GM19455 (cell line): Measurements from ENCODE around the gene MYO1E.
"Not testable (repeated sequence)": the region's sequence is repeated elsewhere in the genome, so short reads cannot be mapped to it uniquely, and the experiment has no call there.

Experiments
- ATAC-seq: cut with Tn5 transposase; IDR thresholded peaks from one replicate; pipeline ENCODE4 v1.9.1; 2021; ENCODE audit not compliant: unreplicated experiment

The MYO1E gene

GRCh38 chr15:59372352-59373211 is at the start of gene MYO1E:
Gene MYO1E (minus strand): TSS chr15:59372871. CDS start chr15:59372500, 371 bp downstream.
- peak; percentile 44 for ATAC-seq

DNA sequence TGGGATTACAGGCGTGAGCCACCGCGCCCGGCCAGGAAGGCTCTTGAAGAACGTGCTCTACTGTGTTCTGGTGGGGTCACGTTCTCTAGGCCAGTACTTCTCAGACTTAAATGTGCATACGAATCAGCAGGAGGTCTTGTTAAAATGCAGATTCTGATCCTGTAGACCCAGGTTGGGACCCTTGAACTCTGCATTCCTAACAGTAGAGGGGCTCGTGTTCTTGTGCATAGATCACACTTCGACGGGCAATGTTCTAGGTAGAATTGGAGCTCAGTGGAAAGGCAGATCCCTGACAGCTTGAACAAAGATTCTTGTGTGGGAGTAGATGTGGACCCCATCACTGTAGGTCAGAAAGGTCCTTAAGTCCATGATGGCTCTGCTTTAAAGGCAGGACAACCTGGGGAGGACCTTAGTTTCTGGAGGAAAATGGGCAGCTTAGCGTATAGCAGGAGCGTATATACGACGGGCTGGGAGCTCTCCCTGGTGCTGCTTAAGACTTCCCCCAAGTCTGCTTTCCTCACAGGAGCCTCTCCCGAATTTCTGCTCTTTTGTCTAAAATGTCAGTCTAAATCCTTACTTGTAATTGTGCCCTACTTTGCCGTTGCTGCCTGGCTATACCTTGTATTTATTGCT is 48.4 kb upstream of the MYO1E start:
- no peak for ATAC-seq

DNA sequence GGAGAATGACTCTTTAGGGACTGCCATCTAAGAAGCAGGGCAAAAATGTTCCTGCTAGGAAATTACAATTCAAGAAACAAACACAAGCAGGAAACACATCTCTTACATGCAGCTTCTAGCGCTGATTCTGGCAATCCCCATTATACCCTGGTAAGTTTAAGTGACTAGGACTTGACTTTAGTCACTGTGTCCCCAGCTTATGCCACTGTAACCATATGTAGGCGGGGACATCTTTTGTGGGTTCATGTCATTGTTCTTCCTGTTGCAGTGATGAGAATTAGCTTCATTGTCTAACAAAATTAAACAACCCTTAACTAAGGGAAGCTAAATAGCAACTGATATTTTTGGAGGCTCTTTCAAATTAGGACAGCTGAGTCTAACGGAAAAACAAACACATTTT is 47.4 kb upstream of the MYO1E start:
- no peak for ATAC-seq

DNA sequence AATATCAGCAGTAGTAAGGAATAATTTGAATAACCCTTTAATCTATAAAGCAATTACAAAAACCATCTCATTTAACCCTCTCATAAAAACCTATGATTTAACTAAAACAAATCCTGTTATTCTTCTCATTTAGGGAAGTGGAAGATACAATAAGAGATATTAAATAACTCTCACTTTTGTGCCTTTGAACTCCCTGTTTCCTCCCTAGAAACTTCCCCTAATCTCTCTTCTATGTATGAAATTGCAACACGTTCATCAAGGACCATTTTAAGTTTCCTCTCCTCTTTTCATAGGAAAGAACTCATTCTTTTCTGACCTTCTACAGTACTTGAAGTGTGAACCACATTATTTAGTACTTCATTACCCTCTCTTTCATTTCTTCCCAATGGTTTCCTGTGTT is 46.5 kb upstream of the MYO1E start:
- ATAC-seq, result no peak

GRCh38 chr15:59416816-59417215 is 44.1 kb upstream of the MYO1E start:
- ATAC-seq, result no peak

GRCh38 chr15:59413577-59413976 is 40.9 kb upstream of the MYO1E start:
- no peak for ATAC-seq

DNA sequence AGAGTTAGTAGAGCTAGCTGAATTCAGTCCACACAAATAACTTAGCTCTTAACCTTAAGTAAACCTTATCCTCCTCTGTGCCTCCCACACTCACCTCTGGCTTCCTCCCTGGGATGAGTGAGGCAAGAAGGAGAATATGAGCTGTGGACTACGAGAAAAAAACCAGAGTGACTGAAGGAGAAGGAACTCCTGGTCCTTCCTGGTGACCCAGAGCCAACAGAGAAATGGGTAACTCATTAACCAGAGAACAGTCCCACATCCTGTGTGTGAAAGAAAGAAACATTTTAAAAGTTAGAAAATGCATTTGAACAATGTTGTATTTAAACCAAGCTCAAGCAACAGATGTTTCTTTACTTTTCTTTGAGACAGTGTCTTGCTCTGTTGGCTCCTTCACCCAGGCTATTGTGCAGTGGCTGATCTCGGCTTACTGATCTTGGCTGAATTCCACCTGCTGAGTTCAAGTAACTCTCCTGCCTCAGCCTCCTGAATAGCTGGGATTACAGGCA is 37.8 kb upstream of the MYO1E start:
- ATAC-seq, result no peak

- ATAC-seq, result no peak
Measured at GRCh38 chr15:59407946-59408345, 35.3 kb upstream of the MYO1E start.

DNA sequence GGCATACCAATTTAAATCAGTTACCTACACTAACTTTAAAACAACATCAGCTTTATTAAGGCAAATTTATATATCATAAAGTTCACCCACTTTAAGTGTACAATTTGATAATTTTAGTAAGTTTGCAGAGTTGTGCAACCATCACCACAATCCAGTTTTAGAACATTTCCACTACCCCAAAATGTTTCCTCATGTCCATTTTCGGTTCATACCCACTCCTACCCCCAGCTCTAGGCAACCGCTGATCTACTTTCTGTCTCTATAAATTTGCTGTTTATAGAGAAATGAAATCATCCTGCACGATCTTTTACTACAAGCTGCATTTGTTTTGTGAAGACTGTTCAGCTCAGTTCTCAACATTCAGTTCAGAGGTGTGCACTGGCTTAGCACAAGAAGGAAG is 33.8 kb upstream of the MYO1E start:
- ATAC-seq, result no peak

DNA sequence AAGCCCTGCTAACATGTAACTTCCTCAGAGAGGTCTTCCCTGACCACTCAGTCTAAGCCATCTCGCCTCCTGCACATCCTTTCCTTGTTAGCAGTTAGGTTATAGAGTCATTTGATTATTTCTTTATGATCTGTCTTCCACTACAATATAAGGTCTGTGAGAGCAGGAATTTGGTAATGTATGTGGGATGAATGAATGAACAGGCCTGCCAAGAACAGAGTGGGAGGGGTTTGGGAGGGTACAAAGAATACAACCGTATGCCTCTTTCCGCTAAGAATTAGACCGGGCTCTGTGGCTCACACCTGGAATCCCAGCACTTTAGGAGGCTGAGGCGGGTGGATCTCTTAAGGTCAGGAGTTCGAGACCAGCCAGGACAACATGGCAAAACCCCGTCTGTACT is 32.4 kb upstream of the MYO1E start:
- no peak for ATAC-seq

DNA sequence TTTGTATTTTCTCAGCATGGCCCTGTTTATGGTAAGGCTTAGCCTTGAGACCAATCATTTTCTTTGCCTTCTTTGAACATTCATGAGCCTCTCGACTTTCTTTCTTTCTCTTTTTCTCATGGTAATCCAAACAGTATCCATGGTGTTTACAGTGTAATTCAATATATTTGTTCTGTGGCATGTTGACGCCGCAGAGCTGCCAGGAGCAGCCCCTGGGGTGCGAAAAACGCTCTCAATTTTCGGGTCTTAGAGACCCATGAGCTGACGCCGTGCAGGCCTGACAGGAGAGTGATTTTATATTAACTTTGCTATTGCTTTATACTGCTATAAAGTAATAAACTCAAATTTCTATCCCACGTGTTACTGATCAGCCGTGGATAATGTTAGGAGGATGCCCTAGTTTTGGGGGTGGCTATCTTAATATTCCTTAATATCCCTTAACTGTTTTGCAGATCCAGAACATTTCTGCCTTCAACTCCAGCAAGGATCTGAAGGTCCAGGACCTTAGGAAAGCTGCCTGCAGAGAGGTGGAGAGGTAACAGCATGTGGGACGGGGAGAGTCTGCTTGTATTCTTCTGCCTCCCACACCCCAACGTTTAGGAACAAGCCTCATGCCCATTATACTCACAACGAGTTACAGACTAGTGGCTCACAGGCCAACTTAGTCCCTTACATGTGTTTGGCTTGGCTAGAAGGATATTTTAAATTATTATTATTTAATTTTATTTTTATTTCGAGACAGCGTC is 29.3 kb upstream of the MYO1E start:
- ATAC-seq, result no peak

DNA sequence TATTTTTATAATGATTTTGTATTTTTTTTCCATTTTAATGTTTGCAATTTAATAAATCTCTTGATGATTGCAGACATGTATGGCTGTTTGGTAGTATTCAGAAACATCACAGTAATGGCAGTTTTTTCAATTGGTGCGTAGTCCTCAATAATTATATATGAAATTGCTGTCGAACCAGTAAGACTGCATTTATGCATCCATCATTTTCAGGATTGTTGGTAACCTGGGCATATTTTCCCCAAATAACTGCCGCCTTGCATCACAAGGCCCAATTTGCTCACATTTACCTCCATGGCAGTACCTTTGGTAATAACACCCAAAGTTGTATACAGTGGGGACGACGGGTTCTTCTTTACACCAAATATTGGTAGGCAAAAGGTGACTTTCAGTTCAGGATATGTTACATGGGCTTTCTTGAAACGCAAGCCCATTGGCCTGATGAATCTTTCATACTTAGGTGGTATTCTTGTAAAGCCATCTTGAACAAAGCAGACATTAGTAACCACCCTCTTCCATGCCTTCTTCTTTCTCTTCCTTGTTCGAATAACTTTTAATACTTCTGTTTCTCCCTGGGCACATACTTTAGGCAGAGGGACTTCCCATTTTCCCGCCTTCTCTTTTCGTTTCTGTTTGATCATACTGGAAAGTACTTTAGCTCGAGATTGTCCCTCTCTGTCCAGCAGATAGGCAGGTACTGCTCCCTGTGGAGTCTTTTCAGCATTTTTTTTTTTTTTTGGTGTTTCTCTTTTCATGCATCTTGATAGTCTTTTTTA is 28.6 kb upstream of the MYO1E start:
- ATAC-seq, result not testable (repeated sequence)

DNA sequence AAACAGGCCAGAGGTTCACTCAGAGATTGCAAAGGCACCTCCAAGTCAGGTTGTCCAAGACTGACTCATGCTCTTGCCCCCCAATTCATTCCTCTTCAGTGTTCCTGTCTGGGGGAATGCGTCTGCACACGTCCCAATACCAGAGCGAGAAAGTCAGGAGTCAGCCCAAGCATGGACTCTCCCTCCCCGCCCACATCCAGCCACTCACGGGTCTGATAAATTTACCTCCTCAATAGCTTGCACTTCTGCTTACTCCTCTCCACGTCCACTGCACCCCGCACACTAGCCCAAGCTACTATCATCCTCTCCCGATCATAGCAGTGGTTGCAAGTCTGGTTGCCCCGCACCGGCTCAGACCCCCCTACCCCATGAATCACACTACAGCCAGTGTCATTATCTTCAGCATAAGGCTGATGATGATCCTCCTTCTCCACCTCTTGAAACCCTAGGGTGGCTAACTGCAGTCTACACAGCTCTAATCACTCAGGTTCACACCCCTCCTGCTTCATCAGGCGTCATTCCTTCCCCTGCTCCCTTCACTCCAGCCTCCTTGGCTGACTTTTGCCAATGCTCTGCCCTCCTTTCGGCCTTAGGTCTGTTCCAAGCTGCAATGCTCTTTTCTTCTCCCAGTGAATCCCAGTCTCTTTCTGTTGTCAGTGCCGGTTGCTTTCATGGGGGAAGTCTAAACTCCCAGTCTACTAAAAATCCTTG is 27.6 kb upstream of the MYO1E start:
- no peak for ATAC-seq

- ATAC-seq, result peak; percentile 79
Measured at GRCh38 chr15:59399465-59400102, 26.9 kb upstream of the MYO1E start.

GRCh38 chr15:59398220-59398619 is 25.5 kb upstream of the MYO1E start:
- no peak for ATAC-seq

DNA sequence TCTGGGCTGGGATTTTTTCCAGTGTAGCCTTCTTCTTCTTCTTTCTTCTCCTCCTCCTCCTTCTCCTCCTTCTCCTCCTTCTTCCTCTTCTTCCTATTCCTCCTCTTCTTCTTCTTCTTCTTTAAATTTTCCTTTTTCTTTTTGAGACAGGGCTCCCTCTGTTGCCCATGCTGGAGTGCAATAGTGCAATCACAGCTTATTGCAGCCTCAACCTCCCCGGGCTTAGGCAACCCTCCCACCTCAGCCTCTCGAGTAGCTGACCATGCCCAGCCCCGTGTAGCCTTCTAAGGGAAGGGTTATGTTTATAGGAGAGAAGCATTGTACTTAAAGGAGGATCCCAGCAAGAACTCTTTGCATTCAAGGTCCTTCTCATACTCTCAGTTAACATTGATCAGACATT is 24.0 kb upstream of the MYO1E start:
- ATAC-seq, result no peak

GRCh38 chr15:59396211-59396610 is 23.5 kb upstream of the MYO1E start:
- ATAC-seq, result no peak

DNA sequence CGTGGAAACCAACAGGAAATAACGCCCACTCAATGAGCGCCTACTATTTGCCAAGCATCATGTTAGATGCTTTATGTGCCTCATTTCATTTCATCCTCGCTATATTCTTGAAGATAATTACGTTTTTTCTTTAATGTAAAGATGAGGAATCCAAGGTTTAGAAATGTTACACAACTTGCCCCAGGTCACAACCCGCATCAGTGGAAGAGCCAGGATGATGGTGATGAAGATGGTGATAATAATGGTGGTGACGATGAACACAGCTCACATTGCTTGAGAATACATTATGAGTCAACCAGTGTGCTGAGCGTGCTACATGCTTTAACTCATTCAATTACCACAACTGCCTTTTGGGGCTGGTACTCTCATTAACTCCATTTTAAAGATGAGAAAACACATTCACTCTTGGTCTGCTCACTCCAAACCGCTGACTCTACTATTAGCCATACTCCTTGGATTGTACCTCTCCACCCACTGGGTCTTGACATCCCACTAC is 21.5 kb upstream of the MYO1E start:
- no peak for ATAC-seq

- ATAC-seq, result no peak
Measured at GRCh38 chr15:59392299-59392698, 19.6 kb upstream of the MYO1E start.

DNA sequence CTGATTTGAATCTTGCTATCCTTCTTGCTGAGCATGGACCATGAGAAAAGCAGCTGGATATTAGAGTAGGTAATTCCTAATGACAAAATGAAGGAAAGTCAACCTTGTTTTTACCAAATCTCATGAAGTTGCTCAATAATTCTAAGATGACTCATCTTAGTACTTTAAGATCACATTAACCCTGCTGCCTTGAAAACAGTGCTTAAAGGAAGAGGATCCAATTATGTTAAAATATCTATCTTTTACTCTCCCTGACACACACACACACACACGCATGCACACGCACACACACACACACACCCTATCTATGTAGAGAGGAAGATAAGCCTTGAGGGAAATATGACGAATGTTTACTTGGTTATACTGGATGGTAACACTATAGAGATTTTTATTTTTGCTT is 16.0 kb upstream of the MYO1E start:
- ATAC-seq, result no peak
